Measurements from ENCODE around the gene MYCBPAP.

The MYCBPAP gene

DNA sequence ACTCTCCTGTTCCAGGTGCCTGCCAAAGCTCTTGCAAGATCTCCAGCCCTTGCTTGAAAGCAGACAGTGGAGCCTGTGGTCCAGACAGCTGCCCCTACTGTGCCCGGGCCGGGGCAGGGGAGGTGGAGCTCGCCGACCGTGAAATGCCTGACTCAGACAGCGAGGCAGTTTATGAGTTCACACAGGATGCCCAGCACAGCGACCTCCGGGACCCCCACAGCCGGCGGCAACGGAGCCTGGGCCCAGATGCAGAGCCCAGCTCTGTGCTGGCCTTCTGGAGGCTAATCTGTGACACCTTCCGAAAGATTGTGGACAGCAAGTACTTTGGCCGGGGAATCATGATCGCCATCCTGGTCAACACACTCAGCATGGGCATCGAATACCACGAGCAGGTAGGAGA is 69.9 kb downstream of the MYCBPAP start:
- no peak for DNase-seq

DNA sequence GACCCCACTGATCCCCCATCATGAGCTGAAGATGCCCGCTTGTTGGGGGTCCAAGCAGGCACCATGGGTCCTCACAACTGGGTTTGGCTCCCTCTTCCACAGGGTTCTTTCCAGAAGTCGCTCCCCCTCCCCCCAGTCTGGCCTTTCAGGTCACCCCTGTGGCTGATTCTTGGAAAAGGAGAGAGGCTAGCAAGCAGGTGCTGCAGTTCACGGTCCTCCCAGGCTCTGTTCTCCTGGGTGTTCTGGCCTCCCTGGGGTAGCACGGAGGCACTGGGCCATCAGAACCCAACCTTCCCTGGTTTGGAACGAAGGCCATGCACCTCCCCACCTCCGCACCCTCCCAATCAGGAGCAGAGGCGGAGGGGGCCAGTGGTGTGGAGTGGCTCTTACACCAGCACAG is 71.2 kb downstream of the MYCBPAP start:
- DNase-seq = no peak

DNA sequence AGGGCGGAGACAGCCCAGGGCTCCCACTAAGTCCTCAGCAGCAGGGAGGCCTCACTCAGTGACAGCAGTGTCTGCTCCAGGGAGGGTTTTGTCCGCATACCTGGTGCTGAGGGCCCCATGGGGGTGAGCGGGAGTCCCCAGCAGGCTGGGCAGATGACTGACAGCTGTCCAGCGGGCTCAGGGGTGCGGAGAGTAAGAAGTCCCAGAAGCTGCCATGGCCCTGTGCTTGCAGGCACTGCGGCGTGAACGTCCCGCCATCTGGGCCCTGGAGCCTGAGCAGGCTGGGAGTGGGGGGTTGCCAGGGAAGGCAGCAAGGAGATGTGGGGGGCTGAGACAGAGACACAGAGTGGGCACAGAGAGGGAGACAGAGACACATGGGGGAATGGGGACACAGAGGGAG is 72.4 kb downstream of the MYCBPAP start:
- no peak for DNase-seq
